RPMI7951 (cell line): ENCODE results near the gene TRIM15. TPM values are rescaled to one million over a fixed set of nuclear protein-coding genes. Genes with fewer than 3 reads are reported as not detected.
A peak's percentile ranks its signal among the peaks of the same experiment; 100 is the strongest.
"Not testable (repeated sequence)": the region's sequence is repeated elsewhere in the genome, so short reads cannot be mapped to it uniquely, and the experiment has no call there.

Source experiments
- DNase-seq: peaks from one replicate; pipeline ENCODE4 v3.0.0-alpha.2; 2012; ENCODE audit warnings: low read depth
- total RNA-seq: library from RNA; depleted of rRNA; stranded (reverse); fragments of >200 nt; shearing (Covaris generic); gene quantifications from 2 replicates; pipeline ENCODE4 v1.2.3, GENCODE V29; 2014; rRNA removed

Gene TRIM15
- total RNA-seq = not detected in 2 replicates

GRCh38 chr6:30163090-30163917 lies at the start of gene TRIM15:
Gene TRIM15 (plus strand): TSS chr6:30163546. CDS start chr6:30163685, 139 bp downstream.
- DNase-seq = no peak

GRCh38 chr6:30113841-30114240 lies 49.5 kb upstream of the TRIM15 start:
- DNase-seq = no peak

- no peak for DNase-seq
Measured at GRCh38 chr6:30116724-30117123, 46.6 kb upstream of the TRIM15 start.

- DNase-seq = not testable (repeated sequence)
Measured at GRCh38 chr6:30118691-30119090, 44.7 kb upstream of the TRIM15 start.

GRCh38 chr6:30121446-30122366 lies 41.6 kb upstream of the TRIM15 start:
- DNase-seq = no peak

GRCh38 chr6:30122515-30122914 lies 40.8 kb upstream of the TRIM15 start:
- no peak for DNase-seq

GRCh38 chr6:30127238-30128093 lies 35.9 kb upstream of the TRIM15 start:
- no peak for DNase-seq

GRCh38 chr6:30129265-30130178 lies 33.8 kb upstream of the TRIM15 start:
- DNase-seq = no peak

GRCh38 chr6:30130179-30130679 lies 33.1 kb upstream of the TRIM15 start:
- no peak for DNase-seq

- DNase-seq = peak; percentile 83
Measured at GRCh38 chr6:30130887-30131862, 32.2 kb upstream of the TRIM15 start.

GRCh38 chr6:30131947-30132497 lies 31.3 kb upstream of the TRIM15 start:
- DNase-seq = no peak

- DNase-seq = no peak
Measured at GRCh38 chr6:30135147-30135546, 28.2 kb upstream of the TRIM15 start.

GRCh38 chr6:30135757-30136156 lies 27.6 kb upstream of the TRIM15 start, which contains the start of gene TRIM40:
Gene TRIM40 (plus strand): TSS chr6:30136140. CDS start chr6:30137037, 897 bp downstream.
- DNase-seq = no peak

GRCh38 chr6:30136570-30137286 lies 26.6 kb upstream of the TRIM15 start:
- DNase-seq = no peak

GRCh38 chr6:30140240-30140639 lies 23.1 kb upstream of the TRIM15 start:
- not testable (repeated sequence) for DNase-seq

GRCh38 chr6:30142665-30143064 lies 20.7 kb upstream of the TRIM15 start:
- DNase-seq = no peak

GRCh38 chr6:30143780-30144179 lies 19.6 kb upstream of the TRIM15 start:
- DNase-seq = no peak

- DNase-seq = no peak
Measured at GRCh38 chr6:30144811-30145210, 18.5 kb upstream of the TRIM15 start.
